H1 (cell line): Measurements from ENCODE around the gene MRPL42.

Experiments
- CBX5 ChIP-seq: fragments of 300-800, 300-1000 bp; sonication (generic); IDR thresholded peaks from 2 replicates; pipeline ENCODE4 v1.7.1; 2016; ENCODE audit warnings: antibody characterized with exemption, low read length, low read depth
- EZH2 ChIP-seq: fragments of 200-600 bp; sonication (generic); IDR thresholded peaks from 2 replicates; pipeline ENCODE4 v1.7.1; 2012; ENCODE audit warnings: low read depth, mild to moderate bottlenecking, moderate library complexity, low read length, inconsistent platforms; ENCODE audit not compliant: severe bottlenecking
- FOSL1 ChIP-seq: IDR thresholded peaks from 2 replicates; pipeline ENCODE4 v1.6.1; 2011; ENCODE audit warnings: mild to moderate bottlenecking, low read depth, low read length, moderate library complexity; ENCODE audit not compliant: insufficient read depth
- HDAC2 ChIP-seq, 2 experiments: fragments of 300-600 bp in 1 of 2; sonication (generic) in 1 of 2; IDR thresholded peaks; 2 replicates each; pipeline ENCODE4 v1.6.1; 2011 to 2012; ENCODE audit warnings: low read depth in 2 of 2, low read length in 2 of 2, mild to moderate bottlenecking in 2 of 2, moderate library complexity in 2 of 2, borderline replicate concordance in 1 of 2, inconsistent platforms in 1 of 2
- POLR2AphosphoS5 ChIP-seq: IDR thresholded peaks from 2 replicates; pipeline ENCODE4 v1.6.1; 2011; ENCODE audit warnings: low read depth, low read length
- RAD21 ChIP-seq, 2 experiments: IDR thresholded peaks in 1 of 2; conservative IDR thresholded peaks in 1 of 2; 2 replicates each; pipeline ENCODE4 v1.6.1; 2011; ENCODE audit warnings: low read depth in 2 of 2, low read length in 2 of 2, improper control_type of control experiment in 1 of 2, inconsistent platforms in 1 of 2, mild to moderate bottlenecking in 1 of 2, moderate library complexity in 1 of 2
- RXRA ChIP-seq: IDR thresholded peaks from 2 replicates; pipeline ENCODE4 v1.6.1; 2011; ENCODE audit warnings: low read depth, mild to moderate bottlenecking, low read length, moderate library complexity; ENCODE audit not compliant: insufficient read depth
- TAF1 ChIP-seq: IDR thresholded peaks from 2 replicates; pipeline ENCODE4 v1.6.1; 2011; ENCODE audit warnings: mild to moderate bottlenecking, low read depth, low read length
- TCF12 ChIP-seq: IDR thresholded peaks from 2 replicates; pipeline ENCODE4 v1.6.1; 2011; ENCODE audit warnings: low read depth, mild to moderate bottlenecking, low read length
- TF ChIP-seq, protein P1 (sequence below), 3 experiments: IDR thresholded peaks; 1 replicate in 2 of 3; 2 replicates in 1 of 3; pipeline versions ENCODE4 v1.5.1 to v1.6.1; 2011; ENCODE audit warnings: low read length in 3 of 3, mild to moderate bottlenecking in 3 of 3, inconsistent platforms in 2 of 3, low read depth in 1 of 3, moderate library complexity in 1 of 3; ENCODE audit not compliant: insufficient read depth in 1 of 3; ENCODE audit errors: control extremely low read depth in 1 of 3
- TF ChIP-seq, protein P2 (sequence below): IDR thresholded peaks from 2 replicates; pipeline ENCODE4 v1.6.1; 2012; ENCODE audit warnings: inconsistent platforms

DNA sequence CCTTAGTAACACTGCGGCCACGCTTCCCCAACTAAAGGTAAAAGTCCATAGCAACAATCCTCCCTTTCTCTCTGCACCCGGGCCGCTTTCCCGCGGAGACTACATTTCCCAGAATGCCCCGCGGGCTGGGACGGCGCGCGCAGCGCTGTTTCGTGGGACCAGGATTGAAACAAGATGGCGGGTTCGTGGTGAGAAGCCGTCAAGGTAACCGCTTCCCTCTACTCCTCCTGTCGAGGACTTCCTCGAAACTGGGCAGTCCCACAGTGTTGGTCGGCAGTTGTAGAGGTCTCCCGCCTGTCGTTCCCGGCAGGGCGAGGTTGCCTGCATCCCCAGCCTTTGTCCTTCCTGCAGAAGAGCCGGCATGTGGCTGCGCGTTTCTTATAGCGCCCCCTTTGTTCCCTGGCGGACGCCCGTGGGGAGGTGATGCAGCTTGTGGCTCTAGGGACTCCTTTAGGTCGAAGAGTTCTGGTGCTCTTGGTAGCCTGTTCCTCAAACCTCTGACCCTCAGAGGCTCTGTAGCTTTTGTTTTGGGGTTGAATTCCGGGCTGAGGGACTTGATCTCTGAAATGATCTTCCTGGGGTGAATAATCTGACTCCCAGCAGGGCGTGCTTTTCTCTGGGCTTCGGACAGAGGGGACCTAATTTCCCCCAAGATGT, at the start of gene MRPL42:
- TF ChIP-seq, protein P1, sequence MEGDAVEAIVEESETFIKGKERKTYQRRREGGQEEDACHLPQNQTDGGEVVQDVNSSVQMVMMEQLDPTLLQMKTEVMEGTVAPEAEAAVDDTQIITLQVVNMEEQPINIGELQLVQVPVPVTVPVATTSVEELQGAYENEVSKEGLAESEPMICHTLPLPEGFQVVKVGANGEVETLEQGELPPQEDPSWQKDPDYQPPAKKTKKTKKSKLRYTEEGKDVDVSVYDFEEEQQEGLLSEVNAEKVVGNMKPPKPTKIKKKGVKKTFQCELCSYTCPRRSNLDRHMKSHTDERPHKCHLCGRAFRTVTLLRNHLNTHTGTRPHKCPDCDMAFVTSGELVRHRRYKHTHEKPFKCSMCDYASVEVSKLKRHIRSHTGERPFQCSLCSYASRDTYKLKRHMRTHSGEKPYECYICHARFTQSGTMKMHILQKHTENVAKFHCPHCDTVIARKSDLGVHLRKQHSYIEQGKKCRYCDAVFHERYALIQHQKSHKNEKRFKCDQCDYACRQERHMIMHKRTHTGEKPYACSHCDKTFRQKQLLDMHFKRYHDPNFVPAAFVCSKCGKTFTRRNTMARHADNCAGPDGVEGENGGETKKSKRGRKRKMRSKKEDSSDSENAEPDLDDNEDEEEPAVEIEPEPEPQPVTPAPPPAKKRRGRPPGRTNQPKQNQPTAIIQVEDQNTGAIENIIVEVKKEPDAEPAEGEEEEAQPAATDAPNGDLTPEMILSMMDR (IDR thresholded peaks at IDR 0.05; ENCODE audit: control extremely low read depth in 1 of 3, insufficient read depth in 1 of 3, low read depth in 1 of 3, low read length in 3 of 3), result peak; percentile 40 to 57 (median 47)
- no peak for TF ChIP-seq FOSL1
- TF ChIP-seq POLR2AphosphoS5, result peak; percentile 97
- TF ChIP-seq, protein P2, sequence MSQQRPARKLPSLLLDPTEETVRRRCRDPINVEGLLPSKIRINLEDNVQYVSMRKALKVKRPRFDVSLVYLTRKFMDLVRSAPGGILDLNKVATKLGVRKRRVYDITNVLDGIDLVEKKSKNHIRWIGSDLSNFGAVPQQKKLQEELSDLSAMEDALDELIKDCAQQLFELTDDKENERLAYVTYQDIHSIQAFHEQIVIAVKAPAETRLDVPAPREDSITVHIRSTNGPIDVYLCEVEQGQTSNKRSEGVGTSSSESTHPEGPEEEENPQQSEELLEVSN, result peak; percentile 48
- no peak for TF ChIP-seq TCF12
- TF ChIP-seq HDAC2 (IDR thresholded peaks at IDR 0.05; ENCODE audit: borderline replicate concordance in 1 of 2, low read depth in 2 of 2, low read length in 2 of 2), result 0 out of 4 replicates have a peak, but pooled peaks of 1 of the 2 experiments have one; percentile 24
- TF ChIP-seq EZH2, result no peak
- TF ChIP-seq CBX5, result no peak
- TF ChIP-seq RXRA, result no peak
- peak; percentile 20 to 21; a peak in 3 of 4 replicates for TF ChIP-seq RAD21 (IDR thresholded peaks at IDR 0.05 in 1 of 2, conservative IDR thresholded peaks at IDR 0.05 in 1 of 2; ENCODE audit: low read depth in 2 of 2, low read length in 2 of 2)
- TF ChIP-seq TAF1, result peak; percentile 96
